ENCODE results near the gene ZNF536. TPM values are rescaled to one million over a fixed set of nuclear protein-coding genes. Genes with fewer than 3 reads are reported as not detected.

ZNF536 gene
- total RNA-seq, 1 donor from 2014 or later = 4.8 TPM

DNA sequence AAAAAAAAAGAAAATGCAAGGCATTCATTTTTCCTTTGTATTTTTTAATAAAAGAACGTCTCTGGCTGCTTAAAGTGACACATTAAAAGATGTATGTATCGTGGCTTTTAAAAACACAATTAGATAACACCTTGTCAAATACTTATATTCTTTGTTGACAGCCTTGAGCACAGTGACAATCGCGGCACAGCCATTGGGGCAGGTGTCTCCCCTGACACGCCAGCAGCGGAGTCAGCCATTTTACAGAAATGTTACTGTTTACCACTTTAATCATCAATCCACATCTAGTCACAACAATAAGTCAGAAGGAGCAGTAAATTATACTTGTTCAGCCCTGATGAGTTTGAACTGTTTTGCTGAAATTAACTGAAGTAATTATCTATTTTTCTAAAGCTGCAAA is 224.1 kb downstream of the ZNF536 start:
- no peak for ATAC-seq (ENCODE audit: poor library complexity)
- intact Hi-C loops (cut with DNase I) = no loop called here

DNA sequence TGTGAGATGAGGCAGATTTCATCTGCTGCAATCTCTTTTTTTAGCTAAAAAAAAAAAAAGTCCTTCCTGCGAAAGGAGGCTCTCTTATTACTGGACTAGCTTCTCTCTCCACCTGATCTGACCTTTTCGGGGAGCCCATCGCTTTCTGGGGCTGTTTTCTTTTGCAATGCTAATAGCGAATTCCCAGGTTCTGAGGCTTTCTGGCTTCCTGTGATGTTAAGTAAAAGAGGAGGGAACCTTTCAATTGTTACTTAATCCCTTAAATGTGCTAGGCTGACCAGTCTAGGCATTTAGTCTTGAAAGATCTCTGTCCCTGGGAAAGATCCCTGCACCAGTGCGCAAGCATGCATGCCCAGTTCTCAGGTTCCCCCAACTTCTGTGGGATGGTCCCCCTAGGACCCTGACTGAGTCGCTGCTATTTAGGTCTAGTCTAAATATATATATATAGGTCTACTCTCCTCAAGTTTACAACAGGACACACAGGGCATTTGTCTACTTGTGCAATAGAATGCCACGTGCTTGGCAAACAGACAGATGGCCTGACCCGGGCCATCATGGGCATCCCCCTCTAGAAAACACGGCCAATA is 224.7 kb downstream of the ZNF536 start:
- DNase-seq = no peak
- intact Hi-C loops (cut with DNase I) = no loop called here
- no peak for ATAC-seq (ENCODE audit: poor library complexity)

More for the DNA sequence above, 224.1 kb downstream of the ZNF536 start:
- no peak for DNase-seq

DNA sequence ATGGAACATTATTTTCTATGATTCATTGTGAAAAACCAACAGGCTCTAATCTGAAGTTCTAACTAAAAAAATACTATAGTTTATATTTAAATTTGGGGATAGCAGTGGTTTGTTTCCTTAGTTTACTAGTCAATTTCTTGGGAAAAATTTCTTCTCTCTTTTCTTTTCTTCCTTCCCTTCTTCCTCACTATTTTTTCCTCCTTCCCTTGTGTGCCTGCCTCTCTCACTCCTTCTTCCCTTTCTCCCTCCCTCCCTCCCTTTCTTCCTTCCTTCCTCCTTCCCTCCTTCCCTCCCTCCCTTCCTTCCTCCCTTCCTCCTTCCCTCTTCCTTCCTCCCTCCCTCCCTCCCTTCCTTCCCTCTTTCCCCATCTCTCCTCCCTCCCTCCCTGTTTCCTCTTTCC is 226.5 kb downstream of the ZNF536 start:
- intact Hi-C loops (cut with DNase I) = no loop called here
- ATAC-seq (ENCODE audit: poor library complexity) (no peak), DNase-seq (no peak)

DNA sequence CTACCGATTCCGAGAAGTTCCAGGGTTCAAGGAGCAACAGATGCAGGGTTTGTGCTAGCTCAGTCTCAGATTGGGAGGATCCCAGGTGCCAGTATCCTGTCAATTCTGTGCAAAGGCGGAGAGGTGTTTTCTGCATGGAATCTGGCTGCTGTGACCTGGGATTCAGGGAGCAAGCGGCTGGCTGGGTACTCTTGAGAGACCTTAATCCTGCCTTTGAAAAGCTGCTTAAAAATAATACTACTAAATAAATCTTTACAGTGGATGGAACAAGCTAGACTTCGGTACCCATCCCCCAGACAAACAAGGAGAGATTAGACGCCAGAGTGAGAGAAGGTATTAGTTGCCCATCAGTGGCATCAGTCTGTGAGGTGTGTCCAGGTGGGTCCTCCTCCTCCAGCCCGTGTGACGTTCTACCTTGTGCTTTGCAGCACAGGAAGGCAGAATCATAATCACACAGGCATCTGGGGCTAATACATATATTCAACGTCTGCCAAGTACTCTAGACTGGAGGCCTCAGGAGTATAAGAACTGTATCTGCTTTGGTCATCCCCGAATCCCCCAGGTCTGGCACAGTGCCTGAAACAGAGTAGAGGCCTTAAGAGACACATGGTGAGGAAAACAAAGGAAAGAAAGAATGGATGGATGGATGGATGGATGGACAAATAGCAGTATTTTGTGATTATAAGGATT is 230.6 kb downstream of the ZNF536 start:
- no peak for DNase-seq
- intact Hi-C loops (cut with DNase I) = no loop called here
- no peak for ATAC-seq (ENCODE audit: poor library complexity)

DNA sequence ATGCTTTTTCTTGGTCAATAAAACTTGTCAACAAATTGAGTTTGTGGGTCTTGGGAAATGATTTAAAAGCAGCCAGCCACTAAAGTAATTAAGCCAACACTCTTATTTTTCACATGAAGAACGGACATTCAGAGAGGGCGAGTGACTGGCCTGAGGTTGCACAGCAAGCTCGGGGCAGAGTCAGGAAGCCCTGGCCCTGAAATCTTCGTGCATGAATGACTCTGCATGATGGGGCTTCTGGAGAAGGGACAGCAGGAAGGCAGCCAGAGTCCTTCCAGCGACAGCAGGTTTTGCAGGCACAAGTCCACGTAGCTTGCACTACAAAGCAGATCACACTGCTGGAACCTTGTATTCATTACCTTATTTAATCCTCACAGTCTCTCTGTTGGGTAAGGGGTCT is 232.5 kb downstream of the ZNF536 start:
- ATAC-seq (ENCODE audit: poor library complexity) = no peak
- intact Hi-C loops (cut with DNase I) = no loop called here
- no peak for DNase-seq

DNA sequence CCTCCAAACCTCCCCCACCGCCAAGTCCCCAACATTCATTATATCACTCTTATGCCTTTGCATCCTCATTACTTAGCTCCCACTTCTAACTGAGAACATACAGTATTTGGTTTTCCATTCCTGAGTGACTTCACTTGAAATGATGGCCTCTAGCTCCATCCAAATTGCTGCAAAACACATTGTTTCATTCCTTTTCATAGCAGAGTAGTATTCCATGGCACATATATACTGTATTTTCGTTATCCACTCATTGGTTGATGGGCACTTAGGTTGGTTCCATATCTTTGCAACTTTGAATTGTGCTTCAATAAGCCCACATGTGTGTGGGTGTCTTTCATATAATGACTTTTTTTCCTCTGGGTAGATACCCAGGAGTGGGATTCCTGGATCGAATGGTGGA is 233.1 kb downstream of the ZNF536 start:
- no peak for DNase-seq
- ATAC-seq (ENCODE audit: poor library complexity) = no peak
- intact Hi-C loops (cut with DNase I) = no loop called here

DNA sequence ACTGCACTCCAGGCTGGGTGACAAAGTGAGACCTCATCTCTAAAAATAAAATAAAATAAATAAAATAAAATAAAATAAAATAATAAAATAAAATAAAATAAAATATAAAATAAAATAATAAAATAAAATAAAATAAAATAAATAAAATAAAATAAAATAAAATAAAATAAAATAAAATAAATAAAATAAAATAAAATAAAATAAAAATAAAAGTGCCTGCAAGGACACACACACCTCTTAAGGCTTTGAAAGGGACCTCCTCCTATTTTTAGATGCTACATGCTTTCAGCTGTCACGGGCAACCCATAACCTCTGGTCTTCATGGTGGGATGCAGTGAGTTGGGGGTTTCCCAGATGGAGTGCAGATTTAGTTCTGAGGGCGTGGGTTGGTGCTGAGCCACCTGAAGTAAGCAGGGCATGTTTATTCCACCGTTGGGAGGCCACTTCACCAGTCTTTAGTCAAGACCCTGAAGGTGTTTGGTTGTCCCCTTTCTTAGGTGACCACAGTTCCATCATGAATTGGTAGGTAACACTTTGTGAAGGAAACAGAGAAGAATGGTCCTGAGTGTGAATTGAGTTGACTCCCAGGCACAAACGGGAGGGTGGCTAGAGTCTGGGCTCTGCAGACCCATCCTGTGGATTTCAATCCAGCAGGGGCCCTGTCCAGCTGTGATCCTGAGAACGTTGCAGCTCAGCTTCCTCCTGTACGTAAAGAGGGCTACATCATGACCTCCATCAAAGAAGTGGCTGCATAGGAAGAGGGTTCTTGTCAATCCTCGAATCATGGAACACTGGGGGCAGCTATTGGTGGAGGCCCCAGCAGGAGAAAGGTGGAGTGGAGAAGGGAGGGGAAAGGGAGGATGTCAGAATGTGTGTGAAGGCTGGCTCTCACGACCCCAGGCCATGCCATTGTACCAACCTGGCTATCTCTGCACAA is 234.2 kb downstream of the ZNF536 start:
- intact Hi-C loops (cut with DNase I) = no loop called here
- DNase-seq (no peak), ATAC-seq (ENCODE audit: poor library complexity) (no peak)
